ENCODE results near the gene HCN2.
"Not testable (repeated sequence)": the region's sequence is repeated elsewhere in the genome, so short reads cannot be mapped to it uniquely, and the experiment has no call there.

Gene HCN2

DNA sequence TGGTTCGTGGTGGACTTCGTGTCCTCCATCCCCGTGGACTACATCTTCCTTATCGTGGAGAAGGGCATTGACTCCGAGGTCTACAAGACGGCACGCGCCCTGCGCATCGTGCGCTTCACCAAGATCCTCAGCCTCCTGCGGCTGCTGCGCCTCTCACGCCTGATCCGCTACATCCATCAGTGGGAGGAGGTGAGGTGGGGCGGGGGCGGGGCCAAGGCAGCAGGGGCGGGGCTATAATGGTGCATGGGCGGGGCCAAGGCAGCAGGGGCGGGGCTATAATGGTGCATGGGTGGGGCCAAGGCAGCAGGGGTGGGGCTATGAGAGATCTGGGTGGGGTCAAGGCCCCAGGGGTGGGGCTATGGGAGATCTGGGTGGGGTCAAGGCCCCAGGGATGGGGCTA is 14.1 kb downstream of the HCN2 start:
- DNase-seq; H4K91ac ChIP-seq (ENCODE audit: low read depth, low read length); H3K4me1 ChIP-seq (ENCODE audit: control insufficient read depth in 1 of 2, insufficient read depth in 2 of 2, low read length in 2 of 2); H3K27me3 ChIP-seq (ENCODE audit: insufficient read depth, low read length); H2BK12ac ChIP-seq (ENCODE audit: low read length); H3K4ac ChIP-seq (ENCODE audit: low read depth, low read length); H3K4me2 ChIP-seq (ENCODE audit: low read length); H3K79me1 ChIP-seq (ENCODE audit: low read length); H3K23ac ChIP-seq (ENCODE audit: low read length); H3K36me3 ChIP-seq (ENCODE audit: control insufficient read depth in 1 of 2, insufficient read depth in 2 of 2, low read length in 2 of 2); H3K18ac ChIP-seq (ENCODE audit: low read length); H3K9ac ChIP-seq (ENCODE audit: low read length); H2AFZ ChIP-seq (ENCODE audit: insufficient read depth, low read length, poor library complexity); H2BK5ac ChIP-seq (ENCODE audit: low read depth, low read length, poor library complexity); H3K4me3 ChIP-seq (ENCODE audit: low read depth, low read length); H3K79me2 ChIP-seq (ENCODE audit: control insufficient read depth, insufficient read depth, low read length, poor library complexity); H2AK5ac ChIP-seq (ENCODE audit: low read length); H3K27ac ChIP-seq (ENCODE audit: low read depth, low read length); H2BK120ac ChIP-seq (ENCODE audit: insufficient read depth, low read length, poor library complexity); H4K12ac ChIP-seq (ENCODE audit: low read depth, low read length); H3K14ac ChIP-seq (ENCODE audit: low read length); H4K8ac ChIP-seq (ENCODE audit: low read depth, low read length): not testable (repeated sequence)
- peaks cover 10% of the 10 kb centered on the region for H3K9me3 ChIP-seq (ENCODE audit: insufficient read depth, low read depth, low read length)
- no CpG with 5 or more reads among the region's 20 CpGs for WGBS (ENCODE audit: extremely low coverage, insufficient coverage, insufficient read length)

DNA sequence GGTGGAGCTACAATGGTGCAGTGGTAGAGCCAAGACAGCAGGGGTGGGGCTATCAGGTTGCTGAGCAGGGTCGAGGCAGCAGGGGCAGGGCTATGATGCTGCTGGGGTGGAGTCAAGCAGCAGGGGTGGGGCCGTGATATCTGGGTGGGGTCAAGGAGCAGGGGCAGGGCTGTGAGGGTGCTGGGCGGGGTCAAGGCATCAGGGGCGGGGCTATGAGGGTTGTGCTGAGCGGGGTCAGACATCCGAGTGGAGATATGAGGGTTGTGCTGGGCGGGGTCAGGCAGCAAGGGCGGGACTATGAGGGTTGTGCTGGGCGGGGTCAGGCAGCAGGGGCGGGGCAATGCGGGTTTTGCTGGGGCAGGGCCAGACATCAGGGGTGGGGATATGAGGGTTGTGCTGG is 14.7 kb downstream of the HCN2 start:
- Histone ChIP-seq H3K79me2 (ENCODE audit: control insufficient read depth, insufficient read depth, low read length, poor library complexity) (no peaks in the 10 kb centered on the region), H3K79me1 (ENCODE audit: low read length) (no peaks in the 10 kb centered on the region), H3K9ac (ENCODE audit: low read length) (no peak overlapping the region), H2BK5ac (ENCODE audit: low read depth, low read length, poor library complexity) (no peak overlapping the region), H3K27me3 (ENCODE audit: insufficient read depth, low read length) (no peaks in the 10 kb centered on the region), H3K27ac (ENCODE audit: low read depth, low read length) (no peak overlapping the region), H2BK120ac (ENCODE audit: insufficient read depth, low read length, poor library complexity) (no peak overlapping the region), H3K4ac (ENCODE audit: low read depth, low read length) (no peak overlapping the region), H3K4me1 (ENCODE audit: control insufficient read depth in 1 of 2, insufficient read depth in 2 of 2, low read length in 2 of 2) (no peaks in the 10 kb centered on the region), H2BK12ac (ENCODE audit: low read length) (no peak overlapping the region), H3K9me3 (ENCODE audit: insufficient read depth, low read depth, low read length) (peaks cover 10% of the 10 kb centered on the region), H4K91ac (ENCODE audit: low read depth, low read length) (no peak overlapping the region), H4K8ac (ENCODE audit: low read depth, low read length) (no peak overlapping the region), H3K36me3 (ENCODE audit: control insufficient read depth in 1 of 2, insufficient read depth in 2 of 2, low read length in 2 of 2) (no peaks in the 10 kb centered on the region), H3K14ac (ENCODE audit: low read length) (no peak overlapping the region), H3K4me3 (ENCODE audit: low read depth, low read length) (no peak overlapping the region), H4K12ac (ENCODE audit: low read depth, low read length) (no peak overlapping the region), H2AK5ac (ENCODE audit: low read length) (no peak overlapping the region), H3K23ac (ENCODE audit: low read length) (no peak overlapping the region), H2AFZ (ENCODE audit: insufficient read depth, low read length, poor library complexity) (no peak overlapping the region), H3K4me2 (ENCODE audit: low read length) (no peak overlapping the region), H3K18ac (ENCODE audit: low read length) (no peak overlapping the region)
- no peak for DNase-seq
- WGBS (ENCODE audit: extremely low coverage, insufficient coverage, insufficient read length): no CpG with 5 or more reads among the region's 11 CpGs

DNA sequence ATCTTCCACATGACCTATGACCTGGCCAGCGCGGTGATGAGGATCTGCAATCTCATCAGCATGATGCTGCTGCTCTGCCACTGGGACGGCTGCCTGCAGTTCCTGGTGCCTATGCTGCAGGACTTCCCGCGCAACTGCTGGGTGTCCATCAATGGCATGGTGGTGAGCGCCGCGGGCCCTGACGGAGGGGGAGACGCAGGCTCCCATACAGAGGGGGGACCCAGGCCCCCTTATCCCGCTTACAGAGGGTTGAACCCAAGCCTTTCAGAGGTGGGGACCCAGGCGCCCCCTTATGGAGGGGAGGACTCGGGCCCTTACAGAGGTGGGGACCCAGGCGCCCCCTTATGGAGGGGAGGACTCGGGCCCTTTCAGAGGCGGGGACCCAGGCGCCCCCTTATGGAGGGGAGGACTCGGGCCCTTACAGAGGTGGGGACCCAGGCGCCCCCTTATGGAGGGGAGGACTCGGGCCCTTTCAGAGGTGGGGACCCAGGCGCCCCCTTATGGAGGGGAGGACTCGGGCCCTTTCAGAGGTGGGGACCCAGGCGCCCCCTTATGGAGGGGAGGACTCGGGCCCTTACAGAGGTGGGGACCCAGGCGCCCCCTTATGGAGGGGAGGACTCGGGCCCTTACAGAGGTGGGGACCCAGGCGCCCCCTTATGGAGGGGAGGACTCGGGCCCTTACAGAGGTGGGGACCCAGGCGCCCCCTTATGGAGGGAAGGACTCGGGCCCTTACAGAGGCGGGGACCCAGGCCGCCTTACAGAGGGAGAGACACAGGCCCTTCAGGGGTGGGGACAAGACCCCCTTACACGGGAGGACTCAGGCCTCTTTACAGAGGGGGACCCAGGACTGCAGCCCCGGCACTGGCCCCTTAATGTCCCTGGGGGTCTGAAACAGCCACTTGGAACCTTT is 15.6 kb downstream of the HCN2 start:
- not testable (repeated sequence) for H3K4me3 ChIP-seq (ENCODE audit: low read depth, low read length); H3K18ac ChIP-seq (ENCODE audit: low read length); H2BK5ac ChIP-seq (ENCODE audit: low read depth, low read length, poor library complexity); H3K27ac ChIP-seq (ENCODE audit: low read depth, low read length); H2BK12ac ChIP-seq (ENCODE audit: low read length); H4K8ac ChIP-seq (ENCODE audit: low read depth, low read length); H3K23ac ChIP-seq (ENCODE audit: low read length); H3K79me1 ChIP-seq (ENCODE audit: low read length); H2AK5ac ChIP-seq (ENCODE audit: low read length); H3K14ac ChIP-seq (ENCODE audit: low read length); H3K4me2 ChIP-seq (ENCODE audit: low read length); H3K4ac ChIP-seq (ENCODE audit: low read depth, low read length); H4K91ac ChIP-seq (ENCODE audit: low read depth, low read length); H3K79me2 ChIP-seq (ENCODE audit: control insufficient read depth, insufficient read depth, low read length, poor library complexity); H3K27me3 ChIP-seq (ENCODE audit: insufficient read depth, low read length); H2AFZ ChIP-seq (ENCODE audit: insufficient read depth, low read length, poor library complexity); DNase-seq; H3K9ac ChIP-seq (ENCODE audit: low read length); H4K12ac ChIP-seq (ENCODE audit: low read depth, low read length); H3K36me3 ChIP-seq (ENCODE audit: control insufficient read depth in 1 of 2, insufficient read depth in 2 of 2, low read length in 2 of 2); H3K4me1 ChIP-seq (ENCODE audit: control insufficient read depth in 1 of 2, insufficient read depth in 2 of 2, low read length in 2 of 2); H2BK120ac ChIP-seq (ENCODE audit: insufficient read depth, low read length, poor library complexity)
- no CpG with 5 or more reads among the region's 34 CpGs for WGBS (ENCODE audit: extremely low coverage, insufficient coverage, insufficient read length)
- peaks cover 10% of the 10 kb centered on the region for H3K9me3 ChIP-seq (ENCODE audit: insufficient read depth, low read depth, low read length)

DNA sequence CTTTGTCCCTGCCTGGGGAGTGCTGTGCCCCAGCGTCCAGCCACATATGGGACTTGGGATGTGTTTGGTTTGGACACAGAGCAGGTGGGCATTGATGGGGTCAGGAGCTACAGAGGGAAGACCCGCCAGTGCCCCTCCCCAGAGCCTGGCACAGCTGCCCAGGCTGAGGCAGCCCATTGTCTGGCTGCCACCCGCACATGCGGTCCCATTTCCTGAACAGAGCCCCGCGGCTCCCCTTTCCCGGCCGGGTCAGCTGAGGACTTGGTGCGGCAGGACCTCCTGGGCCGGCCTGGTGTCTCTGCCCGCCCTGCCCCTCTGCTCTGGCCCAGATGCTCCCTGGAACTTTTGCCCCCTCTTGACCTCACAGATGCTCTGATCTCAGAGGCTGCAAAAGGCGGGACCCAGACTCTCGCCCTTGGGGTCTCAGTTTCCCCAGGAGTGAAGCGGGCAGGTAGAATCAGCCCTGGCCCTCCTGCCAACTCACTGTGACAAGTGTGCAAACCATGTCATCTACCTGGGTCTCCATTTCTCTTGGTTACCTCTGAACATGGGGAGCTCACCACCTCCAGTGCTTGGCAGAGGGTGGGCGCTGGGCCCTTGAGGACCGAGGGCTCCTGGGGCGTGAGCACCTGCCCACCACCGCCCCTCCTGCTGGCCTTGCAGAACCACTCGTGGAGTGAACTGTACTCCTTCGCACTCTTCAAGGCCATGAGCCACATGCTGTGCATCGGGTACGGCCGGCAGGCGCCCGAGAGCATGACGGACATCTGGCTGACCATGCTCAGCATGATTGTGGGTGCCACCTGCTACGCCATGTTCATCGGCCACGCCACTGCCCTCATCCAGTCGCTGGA is 17.8 kb downstream of the HCN2 start:
- Histone ChIP-seq H4K91ac (ENCODE audit: low read depth, low read length) (no peak overlapping the region), H3K9me3 (ENCODE audit: insufficient read depth, low read depth, low read length) (peaks cover 7% of the 10 kb centered on the region)
- WGBS (ENCODE audit: extremely low coverage, insufficient coverage, insufficient read length): no CpG with 5 or more reads among the region's 30 CpGs

More for the DNA sequence above, 17.8 kb downstream of the HCN2 start:
- Histone ChIP-seq H3K9ac (ENCODE audit: low read length) (no peak overlapping the region), H3K4me3 (ENCODE audit: low read depth, low read length) (no peak overlapping the region), H3K18ac (ENCODE audit: low read length) (no peak overlapping the region), H3K4me1 (ENCODE audit: control insufficient read depth in 1 of 2, insufficient read depth in 2 of 2, low read length in 2 of 2) (no peaks in the 10 kb centered on the region), H2AK5ac (ENCODE audit: low read length) (no peak overlapping the region), H2AFZ (ENCODE audit: insufficient read depth, low read length, poor library complexity) (no peak overlapping the region), H3K79me2 (ENCODE audit: control insufficient read depth, insufficient read depth, low read length, poor library complexity) (no peaks in the 10 kb centered on the region), H3K79me1 (ENCODE audit: low read length) (no peaks in the 10 kb centered on the region), H2BK5ac (ENCODE audit: low read depth, low read length, poor library complexity) (no peak overlapping the region), H2BK120ac (ENCODE audit: insufficient read depth, low read length, poor library complexity) (no peak overlapping the region), H3K23ac (ENCODE audit: low read length) (no peak overlapping the region), H2BK12ac (ENCODE audit: low read length) (no peak overlapping the region), H4K8ac (ENCODE audit: low read depth, low read length) (no peak overlapping the region), H3K14ac (ENCODE audit: low read length) (no peak overlapping the region), H3K36me3 (ENCODE audit: control insufficient read depth in 1 of 2, insufficient read depth in 2 of 2, low read length in 2 of 2) (peaks cover under 1 to 2% of the 10 kb centered on the region in 2 experiments), H3K27me3 (ENCODE audit: insufficient read depth, low read length) (no peaks in the 10 kb centered on the region), H3K4ac (ENCODE audit: low read depth, low read length) (no peak overlapping the region), H3K27ac (ENCODE audit: low read depth, low read length) (no peak overlapping the region), H4K12ac (ENCODE audit: low read depth, low read length) (no peak overlapping the region), H3K4me2 (ENCODE audit: low read length) (no peak overlapping the region)
- no peak for DNase-seq

All from trophoblast cell (in vitro differentiated cells and primary cell).